C4-2B (cell line): ENCODE data around the gene CD247.

Source experiments
- ZFX ChIP-seq: fragments of 450-650 bp; IDR thresholded peaks from 2 replicates; pipeline ENCODE4 v1.6.1; 2017
- TF ChIP-seq, protein P1 (sequence below): fragments of 450-650 bp; conservative IDR thresholded peaks from 2 replicates; pipeline ENCODE4 v1.5.1; 2017; ENCODE audit warnings: mild to moderate bottlenecking

DNA sequence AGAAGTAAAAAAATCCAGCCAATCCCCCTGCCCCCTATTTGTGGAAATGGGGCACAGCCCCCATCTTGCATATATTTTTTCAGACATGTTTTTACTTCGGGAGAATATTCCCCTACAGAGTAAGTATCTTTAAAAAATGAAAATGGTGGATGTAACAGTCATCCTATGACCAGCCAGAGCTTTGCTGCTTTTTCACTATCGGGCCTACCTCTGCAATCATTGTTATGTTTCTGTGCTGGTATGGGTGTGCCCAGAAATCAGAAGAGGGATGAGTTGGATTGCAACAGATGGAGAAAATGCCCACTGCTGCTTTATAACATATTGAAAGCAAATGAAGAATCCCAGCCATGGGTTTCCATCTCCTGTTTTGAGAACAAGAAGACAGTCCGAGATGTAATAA is 2.9 kb downstream of the CD247 start:
- TF ChIP-seq, protein P1, sequence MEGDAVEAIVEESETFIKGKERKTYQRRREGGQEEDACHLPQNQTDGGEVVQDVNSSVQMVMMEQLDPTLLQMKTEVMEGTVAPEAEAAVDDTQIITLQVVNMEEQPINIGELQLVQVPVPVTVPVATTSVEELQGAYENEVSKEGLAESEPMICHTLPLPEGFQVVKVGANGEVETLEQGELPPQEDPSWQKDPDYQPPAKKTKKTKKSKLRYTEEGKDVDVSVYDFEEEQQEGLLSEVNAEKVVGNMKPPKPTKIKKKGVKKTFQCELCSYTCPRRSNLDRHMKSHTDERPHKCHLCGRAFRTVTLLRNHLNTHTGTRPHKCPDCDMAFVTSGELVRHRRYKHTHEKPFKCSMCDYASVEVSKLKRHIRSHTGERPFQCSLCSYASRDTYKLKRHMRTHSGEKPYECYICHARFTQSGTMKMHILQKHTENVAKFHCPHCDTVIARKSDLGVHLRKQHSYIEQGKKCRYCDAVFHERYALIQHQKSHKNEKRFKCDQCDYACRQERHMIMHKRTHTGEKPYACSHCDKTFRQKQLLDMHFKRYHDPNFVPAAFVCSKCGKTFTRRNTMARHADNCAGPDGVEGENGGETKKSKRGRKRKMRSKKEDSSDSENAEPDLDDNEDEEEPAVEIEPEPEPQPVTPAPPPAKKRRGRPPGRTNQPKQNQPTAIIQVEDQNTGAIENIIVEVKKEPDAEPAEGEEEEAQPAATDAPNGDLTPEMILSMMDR: no peak
- TF ChIP-seq ZFX: no peak
